Neural progenitor cell (in vitro differentiated cells): ENCODE data around the gene ZNF699. TPM values are rescaled to one million over a fixed set of nuclear protein-coding genes. Genes with fewer than 3 reads are reported as not detected.

Experiments used
- DNase-seq: peaks from one replicate; pipeline ENCODE4 v3.0.0-alpha.2; 2016; ENCODE audit warnings: low spot score
- H2AFZ ChIP-seq: fragments of 200-600 bp; sonication (generic); replicated peaks from 2 replicates; pipeline ENCODE4 v1.6.1; 2016; ENCODE audit warnings: antibody characterized with exemption
- H3F3A ChIP-seq: fragments of 200-600 bp; sonication (generic); 2 replicates; pipeline ENCODE4 v1.6.1; 2016; ENCODE audit warnings: antibody characterized with exemption, low read depth
- H3K27ac ChIP-seq: fragments of 200-600 bp; sonication (generic); 2 replicates; pipeline ENCODE4 v1.5.1; 2016; ENCODE audit warnings: mild to moderate bottlenecking
- H3K27me3 ChIP-seq: fragments of 200-600 bp; sonication (generic); 2 replicates; pipeline ENCODE4 v1.6.1; 2016; ENCODE audit warnings: mild to moderate bottlenecking, moderate library complexity
- H3K36me3 ChIP-seq: fragments of 200-600 bp; sonication (generic); 2 replicates; pipeline ENCODE4 v1.5.1; 2016
- H3K4me1 ChIP-seq: fragments of 200-600 bp; sonication (generic); 2 replicates; pipeline ENCODE4 v1.6.1; 2016; ENCODE audit warnings: mixed run types
- H3K4me2 ChIP-seq: fragments of 200-600 bp; sonication (generic); 2 replicates; pipeline ENCODE4 v1.6.1; 2016
- H3K4me3 ChIP-seq: fragments of 200-600 bp; sonication (generic); 2 replicates; pipeline ENCODE4 v1.5.1; 2016
- H3K79me2 ChIP-seq: fragments of 200-600 bp; sonication (generic); 2 replicates; pipeline ENCODE4 v1.6.1; 2016; ENCODE audit warnings: low read depth
- H3K9ac ChIP-seq: fragments of 200-600 bp; sonication (generic); 2 replicates; pipeline ENCODE4 v1.6.1; 2016
- H3K9me3 ChIP-seq: fragments of 200-600 bp; sonication (generic); 2 replicates; pipeline ENCODE4 v1.5.1; 2016; ENCODE audit warnings: low read depth
- H4K20me1 ChIP-seq: fragments of 200-600 bp; sonication (generic); 2 replicates; pipeline ENCODE4 v1.6.1; 2016; ENCODE audit warnings: low read depth
- H3K27ac Mint-ChIP-seq: 3 replicates; pipeline ENCODE4 v1.8.0; 2021; ENCODE audit warnings: mixed read lengths
- H3K27me3 Mint-ChIP-seq: 2 replicates; pipeline ENCODE4 v1.8.0; 2022; ENCODE audit warnings: low read depth, mild to moderate bottlenecking, inconsistent platforms, moderate library complexity, mixed read lengths; ENCODE audit not compliant: insufficient read depth
- H3K36me3 Mint-ChIP-seq: 3 replicates; pipeline ENCODE4 v1.8.0; 2021; ENCODE audit warnings: mixed read lengths
- H3K4me1 Mint-ChIP-seq: 3 replicates; pipeline ENCODE4 v1.8.0; 2021; ENCODE audit warnings: mixed read lengths
- H3K4me3 Mint-ChIP-seq: 3 replicates; pipeline ENCODE4 v1.8.0; 2021; ENCODE audit warnings: mild to moderate bottlenecking, moderate library complexity, mixed read lengths
- H3K9me3 Mint-ChIP-seq: 3 replicates; pipeline ENCODE4 v1.8.0; 2020; ENCODE audit warnings: mixed read lengths
- EZH2 ChIP-seq: fragments of 200-600 bp; sonication (generic); IDR thresholded peaks from 2 replicates; pipeline ENCODE4 v1.6.1; 2017; ENCODE audit warnings: antibody characterized with exemption, mild to moderate bottlenecking, moderate library complexity
- EZH2phosphoT487 ChIP-seq: fragments of 200-600 bp; sonication (generic); IDR thresholded peaks from 2 replicates; pipeline ENCODE4 v1.6.1; 2017; ENCODE audit warnings: antibody characterized with exemption
- total RNA-seq: library from RNA; depleted of rRNA; stranded (reverse); fragments of >200 nt; gene quantifications from 2 replicates; pipeline ENCODE4 v1.2.3, GENCODE V29; 2015; ENCODE audit warnings: low replicate concordance
- TF ChIP-seq, protein P1 (sequence below): fragments of 200-600 bp; sonication (generic); IDR thresholded peaks from 2 replicates; pipeline ENCODE4 v1.5.1; 2017; ENCODE audit warnings: antibody characterized with exemption, mild to moderate bottlenecking

ZNF699 gene
- total RNA-seq, 1 donor from 2014 or later: 12.9 TPM

- no peaks in the 10 kb centered on the region for H3K4me1 Mint-ChIP-seq
- peaks cover 68% of the 10 kb centered on the region for H3K9me3 Mint-ChIP-seq
- Histone ChIP-seq H3K9ac (no peak overlapping the region), H3K27me3 (no peaks in the 10 kb centered on the region), H3K4me1 (no peaks in the 10 kb centered on the region), H3K27ac (no peak overlapping the region), H2AFZ (no peak overlapping the region), H3K36me3 (no peaks in the 10 kb centered on the region), H3F3A (no peaks in the 10 kb centered on the region), H4K20me1 (no peaks in the 10 kb centered on the region), H3K4me2 (no peak overlapping the region), H3K9me3 (peaks cover 28% of the 10 kb centered on the region), H3K79me2 (no peaks in the 10 kb centered on the region), H3K4me3 (no peak overlapping the region)
- H3K27me3 Mint-ChIP-seq: no peaks in the 10 kb centered on the region
- DNase-seq: no peak
- TF ChIP-seq, protein P1, sequence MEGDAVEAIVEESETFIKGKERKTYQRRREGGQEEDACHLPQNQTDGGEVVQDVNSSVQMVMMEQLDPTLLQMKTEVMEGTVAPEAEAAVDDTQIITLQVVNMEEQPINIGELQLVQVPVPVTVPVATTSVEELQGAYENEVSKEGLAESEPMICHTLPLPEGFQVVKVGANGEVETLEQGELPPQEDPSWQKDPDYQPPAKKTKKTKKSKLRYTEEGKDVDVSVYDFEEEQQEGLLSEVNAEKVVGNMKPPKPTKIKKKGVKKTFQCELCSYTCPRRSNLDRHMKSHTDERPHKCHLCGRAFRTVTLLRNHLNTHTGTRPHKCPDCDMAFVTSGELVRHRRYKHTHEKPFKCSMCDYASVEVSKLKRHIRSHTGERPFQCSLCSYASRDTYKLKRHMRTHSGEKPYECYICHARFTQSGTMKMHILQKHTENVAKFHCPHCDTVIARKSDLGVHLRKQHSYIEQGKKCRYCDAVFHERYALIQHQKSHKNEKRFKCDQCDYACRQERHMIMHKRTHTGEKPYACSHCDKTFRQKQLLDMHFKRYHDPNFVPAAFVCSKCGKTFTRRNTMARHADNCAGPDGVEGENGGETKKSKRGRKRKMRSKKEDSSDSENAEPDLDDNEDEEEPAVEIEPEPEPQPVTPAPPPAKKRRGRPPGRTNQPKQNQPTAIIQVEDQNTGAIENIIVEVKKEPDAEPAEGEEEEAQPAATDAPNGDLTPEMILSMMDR: no peak
- TF ChIP-seq EZH2phosphoT487: no peak
- no peak for TF ChIP-seq EZH2
- no peak overlapping the region for H3K4me3 Mint-ChIP-seq
- no peak overlapping the region for H3K27ac Mint-ChIP-seq
- H3K36me3 Mint-ChIP-seq: peaks cover 56% of the 10 kb centered on the region
Observed at GRCh38 chr19:9352505-9352904, 42.9 kb upstream of the ZNF699 start.

DNA sequence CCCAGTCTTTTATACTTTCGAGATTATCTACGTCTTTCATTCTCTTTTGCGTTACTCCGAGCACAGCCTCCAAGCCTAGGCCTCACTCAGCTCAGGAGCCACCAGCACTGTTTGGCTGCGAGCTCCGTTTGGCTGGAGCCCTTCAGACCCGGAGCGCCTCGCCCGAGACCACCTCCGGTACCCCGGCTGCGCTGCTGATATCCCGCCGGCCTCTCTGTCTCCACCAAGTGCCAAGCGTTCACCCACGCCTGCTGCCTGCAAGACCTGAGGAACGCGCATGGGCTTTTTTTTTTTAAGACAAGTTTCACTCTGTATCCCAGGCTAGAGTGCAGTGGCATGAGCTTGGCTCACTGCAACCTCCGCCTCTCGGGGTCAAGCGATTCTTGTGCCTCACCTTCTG, 39.0 kb upstream of the ZNF699 start:
- peaks cover 4% of the 10 kb centered on the region for H3K27me3 Mint-ChIP-seq
- TF ChIP-seq, protein P1: no peak
- TF ChIP-seq EZH2phosphoT487 (no peak), EZH2 (no peak)
- no peak for DNase-seq
- Histone ChIP-seq H3K36me3 (peaks cover 27% of the 10 kb centered on the region), H3K79me2 (no peaks in the 10 kb centered on the region), H3K4me1 (no peaks in the 10 kb centered on the region), H3F3A (no peaks in the 10 kb centered on the region), H3K9me3 (peaks cover 53% of the 10 kb centered on the region), H3K4me3 (no peak overlapping the region), H4K20me1 (no peaks in the 10 kb centered on the region), H3K4me2 (no peak overlapping the region), H3K9ac (no peak overlapping the region), H2AFZ (no peak overlapping the region), H3K27ac (no peak overlapping the region), H3K27me3 (no peaks in the 10 kb centered on the region)
- peaks cover 75% of the 10 kb centered on the region for H3K9me3 Mint-ChIP-seq
- peaks cover 62% of the 10 kb centered on the region for H3K36me3 Mint-ChIP-seq
- no peaks in the 10 kb centered on the region for H3K4me1 Mint-ChIP-seq
- H3K27ac Mint-ChIP-seq: no peak overlapping the region
- H3K4me3 Mint-ChIP-seq: no peak overlapping the region

DNA sequence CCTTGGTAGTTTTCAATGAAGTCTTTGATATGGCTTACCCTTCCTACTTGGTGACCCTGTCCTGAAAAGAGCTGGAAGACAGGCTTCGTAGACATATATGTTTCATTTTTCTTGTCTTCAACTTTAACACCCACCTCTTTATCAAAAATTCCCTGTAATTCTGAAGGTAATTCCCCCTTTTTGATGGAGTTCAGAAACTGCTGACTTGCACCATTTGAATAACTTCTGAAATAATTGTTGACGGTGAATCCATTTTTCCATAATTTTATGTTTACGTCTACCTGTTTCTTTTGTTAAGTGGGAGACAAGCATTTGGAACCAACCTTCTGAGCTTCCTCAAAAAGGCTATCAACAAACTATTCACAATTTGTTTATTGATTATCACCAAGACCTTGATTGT, 38.6 kb upstream of the ZNF699 start:
- Histone ChIP-seq H3K4me1 (no peaks in the 10 kb centered on the region), H3K27ac (no peak overlapping the region), H3K4me3 (no peak overlapping the region), H3F3A (no peaks in the 10 kb centered on the region), H3K9ac (no peak overlapping the region), H3K9me3 (peaks cover 57% of the 10 kb centered on the region), H3K27me3 (no peaks in the 10 kb centered on the region), H2AFZ (no peak overlapping the region), H3K4me2 (no peak overlapping the region), H3K36me3 (peaks cover 31% of the 10 kb centered on the region), H3K79me2 (no peaks in the 10 kb centered on the region), H4K20me1 (no peaks in the 10 kb centered on the region)
- H3K27me3 Mint-ChIP-seq: peaks cover 4% of the 10 kb centered on the region
- TF ChIP-seq EZH2: no peak
- TF ChIP-seq, protein P1: no peak
- no peak for TF ChIP-seq EZH2phosphoT487
- H3K9me3 Mint-ChIP-seq: peaks cover 78% of the 10 kb centered on the region
- DNase-seq: no peak
- H3K4me1 Mint-ChIP-seq: no peaks in the 10 kb centered on the region
- H3K4me3 Mint-ChIP-seq: no peak overlapping the region
- no peak overlapping the region for H3K27ac Mint-ChIP-seq
- peaks cover 65% of the 10 kb centered on the region for H3K36me3 Mint-ChIP-seq
